Measurements from ENCODE around the gene PLCL2.
"Not testable (repeated sequence)": the region's sequence is repeated elsewhere in the genome, so short reads cannot be mapped to it uniquely, and the experiment has no call there.

Gene PLCL2

GRCh38 chr3:17125738-17126442, 241.1 kb downstream of the PLCL2 start:
- H3K36me3 Mint-ChIP-seq (ENCODE audit: low read depth): peaks cover 6% of the 10 kb centered on the region
- no peak for ATAC-seq
- peaks cover 18% of the 10 kb centered on the region for H3K9me3 Mint-ChIP-seq
- H3K4me3 Mint-ChIP-seq: no peak overlapping the region
- H3K27ac Mint-ChIP-seq: no peak overlapping the region
- H3K27me3 Mint-ChIP-seq: no peaks in the 10 kb centered on the region
- no peaks in the 10 kb centered on the region for H3K4me1 Mint-ChIP-seq
- no peak for DNase-seq

- H3K9me3 Mint-ChIP-seq: peaks cover 12% of the 10 kb centered on the region
- not testable (repeated sequence) for H3K4me3 Mint-ChIP-seq; H3K4me1 Mint-ChIP-seq; H3K27me3 Mint-ChIP-seq; H3K27ac Mint-ChIP-seq; H3K36me3 Mint-ChIP-seq (ENCODE audit: low read depth); DNase-seq; ATAC-seq
Observed at GRCh38 chr3:17128671-17129070, 243.9 kb downstream of the PLCL2 start.

- Mint-ChIP-seq H3K36me3 (ENCODE audit: low read depth) (peaks cover 3% of the 10 kb centered on the region), H3K27ac (no peak overlapping the region), H3K27me3 (no peaks in the 10 kb centered on the region)
Observed at GRCh38 chr3:17129556-17129955, 244.8 kb downstream of the PLCL2 start.

GRCh38 chr3:17130956-17131355, 246.2 kb downstream of the PLCL2 start:
- H3K27ac Mint-ChIP-seq: no peak overlapping the region
- H3K4me1 Mint-ChIP-seq: no peaks in the 10 kb centered on the region
- H3K36me3 Mint-ChIP-seq (ENCODE audit: low read depth): peaks cover 3% of the 10 kb centered on the region

More at GRCh38 chr3:17129556-17129955, 244.8 kb downstream of the PLCL2 start:
- H3K4me1 Mint-ChIP-seq: no peaks in the 10 kb centered on the region
- H3K9me3 Mint-ChIP-seq: peaks cover 12% of the 10 kb centered on the region
- no peak for DNase-seq
- no peak for ATAC-seq
- no peak overlapping the region for H3K4me3 Mint-ChIP-seq

GRCh38 chr3:17132286-17133115, 247.7 kb downstream of the PLCL2 start:
- Mint-ChIP-seq H3K9me3 (peaks cover 8% of the 10 kb centered on the region), H3K27me3 (no peaks in the 10 kb centered on the region), H3K4me1 (no peaks in the 10 kb centered on the region), H3K27ac (no peak overlapping the region), H3K4me3 (no peak overlapping the region), H3K36me3 (ENCODE audit: low read depth) (peaks cover 3% of the 10 kb centered on the region)
- DNase-seq (no peak), ATAC-seq (no peak)

More at GRCh38 chr3:17130956-17131355, 246.2 kb downstream of the PLCL2 start:
- DNase-seq (no peak), ATAC-seq (no peak)
- Mint-ChIP-seq H3K9me3 (peaks cover 12% of the 10 kb centered on the region), H3K4me3 (no peak overlapping the region), H3K27me3 (no peaks in the 10 kb centered on the region)

GRCh38 chr3:17133632-17134545, 249.1 kb downstream of the PLCL2 start:
- Mint-ChIP-seq H3K27ac (no peak overlapping the region), H3K36me3 (ENCODE audit: low read depth) (no peaks in the 10 kb centered on the region), H3K4me3 (no peak overlapping the region), H3K27me3 (no peaks in the 10 kb centered on the region), H3K9me3 (no peaks in the 10 kb centered on the region), H3K4me1 (no peaks in the 10 kb centered on the region)
- no peak for ATAC-seq
- no peak for DNase-seq

- DNase-seq: no peak
- Mint-ChIP-seq H3K36me3 (ENCODE audit: low read depth) (no peaks in the 10 kb centered on the region), H3K4me1 (no peaks in the 10 kb centered on the region), H3K9me3 (no peaks in the 10 kb centered on the region), H3K27ac (no peak overlapping the region), H3K27me3 (no peaks in the 10 kb centered on the region), H3K4me3 (no peak overlapping the region)
- no peak for ATAC-seq
Observed at GRCh38 chr3:17135696-17136095, 250.9 kb downstream of the PLCL2 start.

GRCh38 chr3:17136136-17136721, 251.5 kb downstream of the PLCL2 start:
- Mint-ChIP-seq H3K4me1 (peaks cover 2% of the 10 kb centered on the region), H3K9me3 (no peaks in the 10 kb centered on the region), H3K36me3 (ENCODE audit: low read depth) (no peaks in the 10 kb centered on the region), H3K4me3 (no peak overlapping the region), H3K27ac (no peak overlapping the region), H3K27me3 (no peaks in the 10 kb centered on the region)
- no peak for DNase-seq
- no peak for ATAC-seq

- DNase-seq (no peak), ATAC-seq (no peak)
- H3K27me3 Mint-ChIP-seq: no peaks in the 10 kb centered on the region
- no peaks in the 10 kb centered on the region for H3K36me3 Mint-ChIP-seq (ENCODE audit: low read depth)
- no peaks in the 10 kb centered on the region for H3K9me3 Mint-ChIP-seq
- peaks cover 2% of the 10 kb centered on the region for H3K4me1 Mint-ChIP-seq
- H3K4me3 Mint-ChIP-seq: no peak overlapping the region
- H3K27ac Mint-ChIP-seq: no peak overlapping the region
Observed at GRCh38 chr3:17137321-17137826, 252.6 kb downstream of the PLCL2 start.

GRCh38 chr3:17138246-17139039, 253.7 kb downstream of the PLCL2 start:
- no peak overlapping the region for H3K4me3 Mint-ChIP-seq
- H3K27ac Mint-ChIP-seq: no peak overlapping the region
- H3K27me3 Mint-ChIP-seq: no peaks in the 10 kb centered on the region
- peaks cover 2% of the 10 kb centered on the region for H3K4me1 Mint-ChIP-seq
- H3K36me3 Mint-ChIP-seq (ENCODE audit: low read depth): no peaks in the 10 kb centered on the region
- H3K9me3 Mint-ChIP-seq: no peaks in the 10 kb centered on the region
- DNase-seq (no peak), ATAC-seq (no peak)

All from activated naive CD8-positive, alpha-beta T cell treated with anti-CD3 and anti-CD28 coated beads, Interleukin-2, amount 50 U/mL, for 24 hours (primary cell).